Skin epidermis (tissue), 12 donors: ENCODE data around the gene MGAT5.

ENCODE experiments used
- H3K27ac ChIP-seq, 21 experiments: fragments of 200-600 bp; sonication (generic) in 11 of 21; one replicate each; pipeline ENCODE4 v1.5.0; 2020; ENCODE audit warnings: mild to moderate bottlenecking in 3 of 21, inconsistent platforms in 2 of 21, moderate library complexity in 2 of 21
- H3K4me3 ChIP-seq, 7 experiments: fragments of 200-600 bp; sonication (generic) in 2 of 7; one replicate each; pipeline ENCODE4 v1.5.0; 2020; ENCODE audit warnings: inconsistent platforms in 2 of 7, mild to moderate bottlenecking in 2 of 7, moderate library complexity in 1 of 7

MGAT5 gene

GRCh38 chr2:134348239-134348638 is 94.4 kb downstream of the MGAT5 start:
- H3K27ac ChIP-seq = no peak overlapping the region
- no peak overlapping the region for H3K4me3 ChIP-seq

GRCh38 chr2:134348760-134349159 is 94.9 kb downstream of the MGAT5 start:
- no peak overlapping the region for H3K4me3 ChIP-seq
- no peak overlapping the region for H3K27ac ChIP-seq

GRCh38 chr2:134351016-134351415 is 97.1 kb downstream of the MGAT5 start:
- no peak overlapping the region for H3K27ac ChIP-seq

GRCh38 chr2:134351899-134352298 is 98.0 kb downstream of the MGAT5 start:
- H3K27ac ChIP-seq = no peak overlapping the region
- H3K4me3 ChIP-seq = no peak overlapping the region

More at GRCh38 chr2:134351016-134351415, 97.1 kb downstream of the MGAT5 start:
- no peak overlapping the region for H3K4me3 ChIP-seq

GRCh38 chr2:134352844-134353243 is 99.0 kb downstream of the MGAT5 start:
- no peak overlapping the region for H3K27ac ChIP-seq
- no peak overlapping the region for H3K4me3 ChIP-seq

- Histone ChIP-seq H3K4me3 (no peak overlapping the region), H3K27ac (no peak overlapping the region)
Observed at GRCh38 chr2:134354611-134355010, 100.7 kb downstream of the MGAT5 start.

- Histone ChIP-seq H3K4me3 (no peak overlapping the region), H3K27ac (no peak overlapping the region)
Observed at GRCh38 chr2:134357814-134358213, 103.9 kb downstream of the MGAT5 start.

- no peak overlapping the region for H3K4me3 ChIP-seq
- peak overlapping the region in 1 of 21 experiments; percentile 49 for H3K27ac ChIP-seq
Observed at GRCh38 chr2:134359367-134360081, 105.7 kb downstream of the MGAT5 start.

GRCh38 chr2:134360745-134361487 is 107.0 kb downstream of the MGAT5 start:
- H3K27ac ChIP-seq = peak overlapping the region in 1 of 21 experiments; percentile 78

GRCh38 chr2:134361648-134362047 is 107.8 kb downstream of the MGAT5 start:
- no peak overlapping the region for H3K4me3 ChIP-seq
- peak overlapping the region in 1 of 21 experiments; percentile 78 for H3K27ac ChIP-seq

More at GRCh38 chr2:134360745-134361487, 107.0 kb downstream of the MGAT5 start:
- no peak overlapping the region for H3K4me3 ChIP-seq

- H3K27ac ChIP-seq = peak overlapping the region in 1 of 21 experiments; percentile 78
- H3K4me3 ChIP-seq = no peak overlapping the region
Observed at GRCh38 chr2:134362152-134362668, 108.3 kb downstream of the MGAT5 start.

- H3K4me3 ChIP-seq = no peak overlapping the region
- H3K27ac ChIP-seq = peak overlapping the region in 1 of 21 experiments; percentile 78
Observed at GRCh38 chr2:134362740-134363139, 108.9 kb downstream of the MGAT5 start.

- H3K4me3 ChIP-seq = no peak overlapping the region
- peak overlapping the region in 1 of 21 experiments; percentile 14 for H3K27ac ChIP-seq
Observed at GRCh38 chr2:134365356-134365755, 111.5 kb downstream of the MGAT5 start.

GRCh38 chr2:134366359-134366758 is 112.5 kb downstream of the MGAT5 start:
- Histone ChIP-seq H3K27ac (no peak overlapping the region), H3K4me3 (no peak overlapping the region)

GRCh38 chr2:134367213-134367612 is 113.3 kb downstream of the MGAT5 start:
- Histone ChIP-seq H3K4me3 (no peak overlapping the region), H3K27ac (peak overlapping the region in 3 of 21 experiments; percentile 25 to 41 (median 34))

GRCh38 chr2:134368009-134368817 is 114.3 kb downstream of the MGAT5 start:
- peak overlapping the region in 2 of 21 experiments; percentile 34 to 41 for H3K27ac ChIP-seq

GRCh38 chr2:134369220-134369902 is 115.5 kb downstream of the MGAT5 start:
- no peak overlapping the region for H3K27ac ChIP-seq
- H3K4me3 ChIP-seq = no peak overlapping the region

More at GRCh38 chr2:134368009-134368817, 114.3 kb downstream of the MGAT5 start:
- no peak overlapping the region for H3K4me3 ChIP-seq

- Histone ChIP-seq H3K27ac (peak overlapping the region in 2 of 21 experiments; percentile 12 to 19), H3K4me3 (no peak overlapping the region)
Observed at GRCh38 chr2:134370655-134371445, 117.0 kb downstream of the MGAT5 start.
